ENCODE results near the gene COL2A1.

The COL2A1 gene

GRCh38 chr12:47990351-47991105 lies 13.7 kb downstream of the COL2A1 start:
- peak in 2 of 3 donors; percentile 24 to 27 for DNase-seq (ENCODE audit: low read depth in 3 of 3)

- no peak for DNase-seq (ENCODE audit: low read depth in 3 of 3)
Observed at GRCh38 chr12:47989666-47990065, 14.6 kb downstream of the COL2A1 start.

- DNase-seq (ENCODE audit: low read depth in 3 of 3) = no peak
Observed at GRCh38 chr12:47989023-47989417, 15.3 kb downstream of the COL2A1 start.

GRCh38 chr12:47988073-47989022 lies 15.9 kb downstream of the COL2A1 start:
- no peak for DNase-seq (ENCODE audit: low read depth in 3 of 3)

GRCh38 chr12:47987411-47988072 lies 16.7 kb downstream of the COL2A1 start:
- no peak for DNase-seq (ENCODE audit: low read depth in 3 of 3)

GRCh38 chr12:47986832-47987231 lies 17.4 kb downstream of the COL2A1 start:
- DNase-seq (ENCODE audit: low read depth in 3 of 3) = no peak

- no peak for DNase-seq (ENCODE audit: low read depth in 3 of 3)
Observed at GRCh38 chr12:47986291-47986660, 18.0 kb downstream of the COL2A1 start.

GRCh38 chr12:47985596-47986290 lies 18.5 kb downstream of the COL2A1 start:
- DNase-seq (ENCODE audit: low read depth in 3 of 3) = no peak

GRCh38 chr12:47984331-47984801 lies 19.9 kb downstream of the COL2A1 start:
- no peak for DNase-seq (ENCODE audit: low read depth in 3 of 3)

GRCh38 chr12:47983541-47984115 lies 20.6 kb downstream of the COL2A1 start:
- no peak for DNase-seq (ENCODE audit: low read depth in 3 of 3)

- DNase-seq (ENCODE audit: low read depth in 3 of 3) = no peak
Observed at GRCh38 chr12:47982770-47983169, 21.5 kb downstream of the COL2A1 start.

- no peak for DNase-seq (ENCODE audit: low read depth in 3 of 3)
Observed at GRCh38 chr12:47982311-47982710, 22.0 kb downstream of the COL2A1 start.

GRCh38 chr12:47981496-47982260 lies 22.6 kb downstream of the COL2A1 start:
- no peak for DNase-seq (ENCODE audit: low read depth in 3 of 3)

- no peak for DNase-seq (ENCODE audit: low read depth in 3 of 3)
Observed at GRCh38 chr12:47980779-47981495, 23.3 kb downstream of the COL2A1 start.

GRCh38 chr12:47980197-47980596 lies 24.1 kb downstream of the COL2A1 start:
- no peak for DNase-seq (ENCODE audit: low read depth in 3 of 3)

GRCh38 chr12:47979686-47980085 lies 24.6 kb downstream of the COL2A1 start:
- no peak for DNase-seq (ENCODE audit: low read depth in 3 of 3)

GRCh38 chr12:47979166-47979565 lies 25.1 kb downstream of the COL2A1 start:
- no peak for DNase-seq (ENCODE audit: low read depth in 3 of 3)

- no peak for DNase-seq (ENCODE audit: low read depth in 3 of 3)
Observed at GRCh38 chr12:47978598-47978873, 25.7 kb downstream of the COL2A1 start.

- DNase-seq (ENCODE audit: low read depth in 3 of 3) = no peak
Observed at GRCh38 chr12:47977772-47978597, 26.3 kb downstream of the COL2A1 start.

All from stimulated activated CD4-positive, alpha-beta T cell treated with anti-CD3 and anti-CD28 coated beads, TNF-alpha, amount 100 ng/mL, for 48 hours (primary cell).